Measurements from ENCODE around the gene NCBP2.

DNA sequence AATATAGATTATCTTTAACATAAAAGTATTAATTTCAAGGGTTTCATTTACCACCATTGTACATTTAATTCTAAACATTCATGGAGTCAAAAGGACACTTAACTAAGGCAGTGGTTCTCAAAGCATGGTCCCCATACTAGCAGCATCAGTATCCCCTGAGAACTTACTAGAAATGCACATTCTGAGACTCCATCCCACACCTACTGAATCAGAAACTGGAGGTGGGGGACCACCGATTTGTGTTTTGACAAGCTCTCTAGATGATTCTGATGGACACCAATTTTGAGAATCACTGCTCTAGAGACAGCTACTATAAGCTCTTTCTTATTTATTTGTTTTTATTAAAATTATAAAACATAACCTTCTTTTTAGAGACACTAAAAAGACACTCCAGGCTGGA, 40.6 kb downstream of the NCBP2 start:
- TF ChIP-seq, protein P1, sequence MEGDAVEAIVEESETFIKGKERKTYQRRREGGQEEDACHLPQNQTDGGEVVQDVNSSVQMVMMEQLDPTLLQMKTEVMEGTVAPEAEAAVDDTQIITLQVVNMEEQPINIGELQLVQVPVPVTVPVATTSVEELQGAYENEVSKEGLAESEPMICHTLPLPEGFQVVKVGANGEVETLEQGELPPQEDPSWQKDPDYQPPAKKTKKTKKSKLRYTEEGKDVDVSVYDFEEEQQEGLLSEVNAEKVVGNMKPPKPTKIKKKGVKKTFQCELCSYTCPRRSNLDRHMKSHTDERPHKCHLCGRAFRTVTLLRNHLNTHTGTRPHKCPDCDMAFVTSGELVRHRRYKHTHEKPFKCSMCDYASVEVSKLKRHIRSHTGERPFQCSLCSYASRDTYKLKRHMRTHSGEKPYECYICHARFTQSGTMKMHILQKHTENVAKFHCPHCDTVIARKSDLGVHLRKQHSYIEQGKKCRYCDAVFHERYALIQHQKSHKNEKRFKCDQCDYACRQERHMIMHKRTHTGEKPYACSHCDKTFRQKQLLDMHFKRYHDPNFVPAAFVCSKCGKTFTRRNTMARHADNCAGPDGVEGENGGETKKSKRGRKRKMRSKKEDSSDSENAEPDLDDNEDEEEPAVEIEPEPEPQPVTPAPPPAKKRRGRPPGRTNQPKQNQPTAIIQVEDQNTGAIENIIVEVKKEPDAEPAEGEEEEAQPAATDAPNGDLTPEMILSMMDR (IDR thresholded peaks at IDR 0.05; ENCODE audit: extremely low read depth in 1 of 2, insufficient read depth in 1 of 2, low read depth in 1 of 2, low read length in 2 of 2), result no peak
- TF ChIP-seq POLR2A (IDR thresholded peaks at IDR 0.05; ENCODE audit: low read depth, low read length) (no peak), EZH2 (IDR thresholded peaks at IDR 0.05; ENCODE audit: borderline replicate concordance, low read depth, low read length, severe bottlenecking) (no peak), FOS (IDR thresholded peaks at IDR 0.05; ENCODE audit: borderline replicate concordance, insufficient read depth, low read length) (no peak), POLR2AphosphoS5 (IDR thresholded peaks at IDR 0.05; ENCODE audit: insufficient read depth, low read depth, low read length) (no peak), JUN (IDR thresholded peaks at IDR 0.05; ENCODE audit: borderline replicate concordance, insufficient read depth, insufficient read length, low read depth) (no peak)
- TF ChIP-seq, protein P2, sequence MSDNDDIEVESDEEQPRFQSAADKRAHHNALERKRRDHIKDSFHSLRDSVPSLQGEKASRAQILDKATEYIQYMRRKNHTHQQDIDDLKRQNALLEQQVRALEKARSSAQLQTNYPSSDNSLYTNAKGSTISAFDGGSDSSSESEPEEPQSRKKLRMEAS (IDR thresholded peaks at IDR 0.05; ENCODE audit: insufficient read depth, insufficient read length), result no peak

All from endothelial cell of umbilical vein (primary cell).